GM21423 (cell line): Measurements from ENCODE around the gene TLDC2.
A peak's percentile ranks its signal among the peaks of the same experiment; 100 is the strongest.

Source experiments
- ATAC-seq: cut with Tn5 transposase; IDR thresholded peaks from one replicate; pipeline ENCODE4 v1.9.1; 2021; ENCODE audit warnings: mild to moderate bottlenecking, moderate library complexity; ENCODE audit not compliant: unreplicated experiment

TLDC2 gene

GRCh38 chr20:36849333-36850065 lies 26.4 kb upstream of the TLDC2 start:
- ATAC-seq = no peak

- ATAC-seq = no peak
Measured at GRCh38 chr20:36850759-36851158, 25.2 kb upstream of the TLDC2 start.

GRCh38 chr20:36851490-36851889 lies 24.4 kb upstream of the TLDC2 start:
- ATAC-seq = no peak

GRCh38 chr20:36852187-36852586 lies 23.8 kb upstream of the TLDC2 start:
- no peak for ATAC-seq

- no peak for ATAC-seq
Measured at GRCh38 chr20:36854348-36855240, 21.3 kb upstream of the TLDC2 start.

GRCh38 chr20:36855241-36855657 lies 20.7 kb upstream of the TLDC2 start:
- ATAC-seq = no peak

DNA sequence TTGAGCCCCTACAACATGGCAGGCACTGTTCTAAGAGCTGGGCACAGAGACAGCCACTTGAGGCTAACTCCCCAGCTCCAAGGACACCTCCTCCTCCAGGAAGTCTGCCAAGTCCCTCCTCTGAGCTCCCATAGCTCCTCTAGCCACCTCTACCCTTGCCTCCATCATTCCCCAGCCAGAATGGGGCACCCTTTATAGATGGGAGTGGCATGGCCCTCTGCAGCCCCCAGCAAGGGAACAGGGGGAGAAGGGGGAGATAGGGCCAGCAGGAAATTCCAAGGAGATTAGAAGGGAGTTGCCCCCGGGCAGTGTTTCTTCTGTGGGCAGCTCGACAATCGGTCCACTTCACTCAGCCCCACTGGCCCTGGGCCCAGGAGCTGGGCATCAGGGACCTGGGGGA lies 19.7 kb upstream of the TLDC2 start:
- ATAC-seq = no peak

DNA sequence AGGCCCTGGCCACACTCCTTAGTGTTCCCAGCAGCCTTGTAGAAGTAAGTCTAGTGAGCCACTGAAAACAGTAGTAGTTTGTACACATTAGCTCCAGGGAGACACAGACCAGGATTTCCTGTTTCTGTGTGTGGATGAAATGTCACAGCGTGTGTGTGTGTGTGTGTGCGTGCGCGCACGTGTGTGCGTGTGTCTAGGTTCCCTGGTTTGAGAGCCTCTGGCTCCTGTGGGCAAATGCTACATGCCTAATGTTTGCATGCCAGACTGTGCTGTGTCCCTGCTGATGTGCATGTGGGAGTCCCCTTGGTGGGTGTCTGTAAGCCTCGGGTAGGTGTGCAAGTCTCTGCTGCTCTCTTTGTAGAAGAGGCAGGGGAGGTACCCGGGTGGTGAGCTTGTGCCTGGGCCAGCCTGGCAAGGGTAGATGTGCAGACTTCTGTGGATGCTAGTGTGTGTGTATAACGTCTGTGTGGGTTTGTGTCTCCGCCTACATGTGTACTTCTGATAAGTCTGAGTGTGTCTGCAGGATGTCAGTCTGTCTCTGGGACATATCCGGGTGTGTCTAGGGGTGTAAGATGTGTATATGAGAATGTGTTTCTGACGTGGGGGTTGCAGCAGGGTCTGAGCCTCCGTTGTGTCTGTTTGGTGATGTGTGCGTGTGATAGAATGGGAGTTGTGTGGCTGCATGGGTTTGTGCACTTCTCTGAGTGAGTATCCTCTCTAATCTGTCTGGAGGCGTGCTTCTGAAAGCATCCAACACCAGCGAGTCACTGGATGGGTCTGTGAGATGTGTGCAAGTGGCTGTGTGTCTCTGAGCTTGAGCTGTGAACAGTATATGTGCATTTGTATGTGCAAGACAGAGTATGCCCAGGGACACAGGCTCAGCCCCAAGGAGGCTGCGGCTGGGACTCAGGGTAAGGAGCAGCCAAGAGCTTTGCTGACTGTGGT lies 19.0 kb upstream of the TLDC2 start:
- ATAC-seq = no peak

- ATAC-seq = no peak
Measured at GRCh38 chr20:36859282-36859555, 16.7 kb upstream of the TLDC2 start.

- ATAC-seq = no peak
Measured at GRCh38 chr20:36859700-36860330, 16.1 kb upstream of the TLDC2 start.

GRCh38 chr20:36860339-36860738 lies 15.6 kb upstream of the TLDC2 start:
- no peak for ATAC-seq

DNA sequence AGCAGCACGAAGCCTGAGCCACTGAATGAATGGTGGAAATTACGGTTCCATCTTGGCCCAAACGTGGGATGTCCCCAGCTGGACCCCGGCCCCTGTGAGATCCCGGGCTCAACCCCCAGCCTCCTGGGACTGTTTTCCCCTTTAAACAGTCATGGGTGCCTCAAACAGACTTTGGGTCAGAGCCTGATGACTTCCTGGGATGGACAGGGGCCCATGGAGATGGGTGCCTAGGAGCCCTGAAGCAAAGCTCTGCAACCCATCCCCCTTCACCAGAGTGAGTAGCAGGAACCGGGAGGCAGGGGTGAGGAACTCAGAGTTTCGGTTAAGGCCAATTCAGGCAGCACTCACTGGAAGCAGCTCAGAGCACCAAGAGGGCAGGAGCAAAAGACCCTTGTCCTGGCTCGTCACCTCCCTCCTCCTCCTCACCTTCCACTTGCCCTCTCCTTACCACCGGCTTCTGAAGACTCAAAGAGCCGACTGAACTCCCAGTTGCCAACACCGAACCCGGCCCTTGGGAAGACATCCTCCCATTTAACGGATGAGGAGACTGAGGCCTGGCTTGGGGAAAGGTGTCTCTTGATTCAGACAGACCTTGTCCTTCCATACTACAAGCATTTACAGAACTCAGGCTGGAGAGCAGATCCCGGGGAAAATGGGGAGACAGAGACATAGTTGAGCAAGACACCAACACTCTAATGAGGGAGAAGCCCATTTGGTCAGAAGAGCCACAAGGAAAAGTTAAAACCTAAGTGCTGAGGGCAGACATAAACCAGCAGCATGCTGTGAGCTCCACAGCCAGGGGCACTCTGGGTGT lies 14.9 kb upstream of the TLDC2 start:
- ATAC-seq = no peak

- no peak for ATAC-seq
Measured at GRCh38 chr20:36861625-36861874, 14.4 kb upstream of the TLDC2 start.

- ATAC-seq = no peak
Measured at GRCh38 chr20:36861875-36862801, 13.8 kb upstream of the TLDC2 start.

DNA sequence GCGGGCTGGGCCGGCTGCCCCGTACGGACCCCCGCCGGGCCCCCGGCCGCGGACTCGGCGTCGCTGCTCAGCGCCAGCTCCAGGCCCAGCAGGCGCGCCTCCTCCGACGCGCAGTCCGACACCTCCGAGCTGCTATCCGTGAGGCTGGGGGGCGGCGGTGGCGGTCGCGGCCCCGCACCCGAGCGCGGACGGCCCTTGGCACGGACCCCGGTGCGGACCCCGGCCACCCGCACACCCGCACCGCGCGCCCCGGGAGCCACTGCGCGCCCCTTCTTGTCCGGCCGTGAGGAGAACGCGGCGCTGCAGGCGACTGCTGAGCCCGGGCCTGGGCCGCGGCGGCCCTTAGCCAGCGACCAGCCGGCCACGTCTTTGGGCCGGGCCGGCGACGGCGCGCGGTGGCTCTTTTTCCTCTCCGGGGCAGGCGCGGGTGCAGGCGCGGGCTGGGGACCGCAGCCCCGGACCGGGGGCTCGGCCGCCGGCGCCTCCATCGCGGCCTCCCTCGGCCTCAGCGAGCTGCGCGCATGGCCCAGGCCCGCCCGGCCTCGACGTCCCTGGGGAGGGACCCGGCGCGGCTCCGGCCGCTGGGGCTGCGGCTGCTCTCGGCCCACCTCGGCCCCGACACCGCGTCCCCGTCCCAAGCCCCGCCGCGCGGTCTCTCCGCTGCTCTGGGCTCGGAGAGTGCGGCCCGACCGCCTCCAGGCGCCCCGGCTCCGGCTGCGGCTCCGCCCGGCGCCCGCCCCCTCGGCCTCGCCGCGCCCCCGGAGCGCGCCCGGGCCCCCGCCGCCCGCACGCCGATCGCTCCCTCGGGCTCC lies 12.9 kb upstream of the TLDC2 start:
- peak; percentile 41 for ATAC-seq

DNA sequence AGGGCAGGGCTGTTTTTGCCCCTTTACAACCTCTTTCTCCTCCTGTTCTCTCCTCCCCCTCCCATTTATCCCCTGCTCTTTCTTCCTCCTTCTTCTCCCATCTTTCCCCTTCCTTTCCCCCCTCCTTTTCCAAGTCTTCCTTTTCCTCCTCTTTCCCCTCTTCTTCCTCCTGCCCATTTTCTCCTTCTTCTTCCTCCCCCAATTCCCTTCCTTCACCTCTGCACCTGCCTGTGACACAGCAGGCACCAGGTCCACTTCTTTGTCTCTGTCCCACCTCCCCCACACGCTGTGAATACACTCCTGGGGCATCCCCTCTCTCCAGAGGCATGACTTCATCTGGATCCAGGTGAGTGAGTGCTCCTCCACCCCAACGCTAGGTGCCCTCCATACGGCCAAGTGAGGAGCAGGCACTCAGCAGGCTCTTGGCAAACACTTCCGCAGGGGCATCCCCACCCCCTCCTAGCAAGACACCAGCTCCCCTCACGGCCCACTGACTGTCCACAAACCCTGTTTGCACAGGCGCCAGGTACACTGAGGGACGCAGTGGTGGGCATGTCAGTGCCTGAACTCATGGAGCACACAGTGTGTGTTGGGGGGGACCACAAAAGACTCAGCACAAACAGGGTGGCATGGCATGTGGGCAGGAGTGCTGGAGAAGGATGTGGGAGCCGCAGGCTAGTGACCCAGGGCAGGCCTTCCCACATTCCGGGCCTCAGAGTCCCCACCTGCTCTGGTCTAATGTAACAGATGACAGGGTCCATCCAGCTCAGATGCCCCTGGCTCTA lies 10.7 kb upstream of the TLDC2 start:
- ATAC-seq = no peak

DNA sequence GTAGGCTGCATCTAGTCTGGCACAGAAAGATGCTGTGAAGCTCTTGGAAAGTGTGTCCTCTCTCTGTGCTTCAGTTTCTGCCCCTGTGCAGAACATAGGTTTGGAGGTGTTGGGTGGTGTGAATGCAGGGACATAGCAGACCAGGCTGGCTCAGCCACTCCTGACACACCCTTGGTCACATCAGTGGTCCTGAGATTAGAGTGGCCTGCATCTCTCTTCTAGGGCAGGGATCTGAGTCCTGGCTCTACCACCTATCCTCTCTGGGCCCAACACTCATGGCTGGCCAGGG lies 10.1 kb upstream of the TLDC2 start:
- ATAC-seq = no peak

- ATAC-seq = no peak
Measured at GRCh38 chr20:36866164-36866563, 9.8 kb upstream of the TLDC2 start.
